GM12872 (cell line): ENCODE results near the gene FSTL4.

Experiments
- CTCF ChIP-seq: IDR thresholded peaks from 3 replicates; pipeline ENCODE4 v1.5.1; 2011; ENCODE audit warnings: low read depth, mild to moderate bottlenecking, low read length, moderate library complexity; ENCODE audit not compliant: insufficient read depth

The FSTL4 gene

DNA sequence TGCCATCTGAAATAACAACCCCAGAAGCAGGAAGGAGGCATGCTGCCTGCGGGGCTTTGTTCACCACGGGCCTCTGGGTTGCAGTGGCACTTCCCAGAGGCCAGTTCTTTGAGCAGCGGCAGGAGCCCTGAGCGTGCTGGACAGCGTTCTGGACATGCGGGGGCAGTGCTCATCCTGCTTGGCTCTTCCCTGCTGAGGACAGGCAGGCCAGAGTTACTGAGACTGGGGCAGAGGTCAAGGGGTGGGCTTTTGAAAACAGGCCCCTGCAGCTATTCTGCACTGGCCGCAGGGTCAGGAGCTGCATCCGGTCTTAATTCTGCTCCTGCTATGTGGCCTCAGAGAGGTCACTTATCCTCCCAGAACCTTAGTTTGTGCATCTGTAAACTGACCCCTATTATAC is 258.6 kb downstream of the FSTL4 start:
- TF ChIP-seq CTCF: no peak

DNA sequence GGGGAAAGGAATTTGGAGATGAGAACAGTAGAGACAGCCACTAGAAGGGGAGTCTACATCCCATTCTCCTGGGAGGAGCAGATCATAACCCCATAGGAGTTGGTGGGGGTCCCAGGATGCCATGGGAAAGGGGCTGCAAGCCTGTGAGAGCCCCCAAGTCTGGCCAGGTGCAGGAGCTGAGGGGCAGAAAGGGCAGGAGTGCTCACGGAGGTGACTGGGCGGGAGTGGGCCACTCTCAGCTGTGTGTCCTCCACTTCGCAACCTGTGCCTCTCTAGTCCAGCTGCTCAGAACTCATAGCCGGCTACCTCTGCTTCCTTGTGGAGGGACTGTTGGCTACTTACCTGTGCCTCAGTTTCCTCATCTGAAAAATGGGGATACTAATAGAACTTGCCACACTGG is 263.9 kb downstream of the FSTL4 start:
- TF ChIP-seq CTCF: no peak

DNA sequence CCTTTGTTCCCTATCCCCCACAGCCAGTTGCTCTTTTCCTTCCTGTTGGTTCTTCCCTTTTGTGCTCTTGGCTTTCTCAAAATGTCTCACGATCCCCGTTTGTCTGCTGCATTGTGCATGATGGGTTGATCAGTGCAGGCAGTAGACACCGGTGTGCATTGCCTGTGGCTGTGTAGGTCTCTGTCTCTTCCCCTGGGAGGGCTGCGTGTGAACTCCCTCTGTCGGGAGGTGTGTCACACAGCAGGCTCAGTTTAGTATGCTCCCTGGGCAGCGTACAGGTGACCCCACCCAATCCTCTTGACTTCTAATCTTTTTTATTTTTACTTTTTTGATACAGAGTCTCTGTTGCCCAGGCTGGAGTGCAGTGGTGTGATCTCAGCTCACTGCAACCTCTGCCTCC is 265.3 kb downstream of the FSTL4 start:
- peak; percentile 61 for TF ChIP-seq CTCF

GRCh38 chr5:133344266-133344665 is 268.1 kb downstream of the FSTL4 start:
- no peak for TF ChIP-seq CTCF

GRCh38 chr5:133343196-133343595 is 269.1 kb downstream of the FSTL4 start:
- TF ChIP-seq CTCF: no peak

DNA sequence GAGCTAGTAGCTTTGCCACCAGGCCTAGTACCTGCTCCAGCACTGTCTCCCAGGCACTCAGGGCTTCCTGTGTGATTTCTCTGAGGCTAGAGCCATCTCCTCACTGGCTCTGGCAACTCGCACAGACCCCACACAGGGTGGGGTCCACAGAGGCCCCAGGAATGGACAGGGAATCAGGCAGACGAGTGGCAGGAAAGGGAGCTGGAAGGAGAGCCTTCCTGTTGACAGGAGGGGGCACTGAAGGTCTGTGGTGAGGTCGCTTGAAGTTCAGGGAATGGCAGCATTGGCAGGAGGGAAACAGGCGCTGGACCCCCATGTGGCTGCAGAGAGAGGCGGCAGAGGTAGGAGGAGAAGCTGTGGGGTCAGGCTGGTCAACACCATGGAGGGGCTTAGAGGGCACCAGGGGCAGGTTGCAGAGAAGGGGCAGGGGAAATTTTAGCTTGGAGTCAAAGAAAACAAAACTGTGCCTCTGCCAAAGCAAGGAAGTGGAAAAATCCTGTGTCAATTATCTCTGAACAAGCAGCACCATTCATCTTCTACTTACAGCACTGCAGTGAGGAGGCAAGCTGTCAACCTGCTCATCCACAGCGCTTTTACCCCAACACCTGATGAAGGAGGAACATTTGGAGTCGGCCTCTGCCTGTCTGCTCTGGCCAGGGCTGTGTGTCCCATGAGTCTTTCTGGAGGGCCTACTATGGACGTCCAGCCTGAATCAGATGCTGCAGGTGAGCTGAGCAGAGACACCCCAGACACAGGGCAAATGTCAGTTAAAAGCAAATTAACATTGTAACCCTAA is 270.2 kb downstream of the FSTL4 start:
- no peak for TF ChIP-seq CTCF

GRCh38 chr5:133341296-133341695 is 271.0 kb downstream of the FSTL4 start:
- TF ChIP-seq CTCF: no peak
